Measurements from ENCODE around the gene AURKAIP1.
"Not testable (repeated sequence)": the region's sequence is repeated elsewhere in the genome, so short reads cannot be mapped to it uniquely, and the experiment has no call there.

The AURKAIP1 gene

GRCh38 chr1:1374929-1375662 lies at the start of gene AURKAIP1:
Gene AURKAIP1 (minus strand): TSS chr1:1375207. CDS start chr1:1374756, 451 bp downstream.
- peak; percentile 98 for DNase-seq

GRCh38 chr1:1424707-1425106 lies 49.7 kb upstream of the AURKAIP1 start:
- DNase-seq, result no peak

- no peak for DNase-seq
These were observed 48.2 kb upstream of the AURKAIP1 start for GRCh38 chr1:1423245-1423597.

- no peak for DNase-seq
These were observed 47.6 kb upstream of the AURKAIP1 start for GRCh38 chr1:1422465-1423244.

GRCh38 chr1:1421907-1422464 lies 47.0 kb upstream of the AURKAIP1 start:
- DNase-seq, result no peak

GRCh38 chr1:1421147-1421906 lies 46.3 kb upstream of the AURKAIP1 start, which contains the start of gene ANKRD65:
Gene ANKRD65 (minus strand): TSS chr1:1421276. CDS start chr1:1421005, 271 bp downstream.
- no peak for DNase-seq

GRCh38 chr1:1420654-1421141 lies 45.7 kb upstream of the AURKAIP1 start:
- DNase-seq, result no peak

GRCh38 chr1:1419813-1420653 lies 45.0 kb upstream of the AURKAIP1 start:
- DNase-seq, result no peak

- DNase-seq, result no peak
These were observed 44.4 kb upstream of the AURKAIP1 start for GRCh38 chr1:1419363-1419812.

- DNase-seq, result no peak
These were observed 43.7 kb upstream of the AURKAIP1 start for GRCh38 chr1:1418464-1419362.

GRCh38 chr1:1417825-1418463 lies 42.9 kb upstream of the AURKAIP1 start:
- DNase-seq, result not testable (repeated sequence)

GRCh38 chr1:1417396-1417795 lies 42.4 kb upstream of the AURKAIP1 start:
- DNase-seq, result not testable (repeated sequence)

GRCh38 chr1:1415751-1416150 lies 40.7 kb upstream of the AURKAIP1 start:
- DNase-seq, result no peak

- DNase-seq, result not testable (repeated sequence)
These were observed 37.4 kb upstream of the AURKAIP1 start for GRCh38 chr1:1412311-1412902.

- DNase-seq, result no peak
These were observed 36.6 kb upstream of the AURKAIP1 start for GRCh38 chr1:1411626-1412025.

GRCh38 chr1:1410238-1410637 lies 35.2 kb upstream of the AURKAIP1 start:
- not testable (repeated sequence) for DNase-seq

GRCh38 chr1:1407636-1408318 lies 32.8 kb upstream of the AURKAIP1 start:
- peak; percentile 14 for DNase-seq

GRCh38 chr1:1406821-1407635 lies 32.0 kb upstream of the AURKAIP1 start, which contains the start of gene MRPL20:
Gene MRPL20 (minus strand): TSS chr1:1407293. CDS start chr1:1407217, 76 bp downstream.
- DNase-seq, result peak; percentile 90
